Colon (tissue), 2 donors: ENCODE data around the gene PIEZO1.

ENCODE experiments used
- FAIRE-seq: peaks from 2 replicates; lab custom pipeline; 2012; peaks lifted over from hg19 to GRCh38; lab: Jason Lieb, UNC
- donor health status: control.
- donor health status: control.

PIEZO1 gene

DNA sequence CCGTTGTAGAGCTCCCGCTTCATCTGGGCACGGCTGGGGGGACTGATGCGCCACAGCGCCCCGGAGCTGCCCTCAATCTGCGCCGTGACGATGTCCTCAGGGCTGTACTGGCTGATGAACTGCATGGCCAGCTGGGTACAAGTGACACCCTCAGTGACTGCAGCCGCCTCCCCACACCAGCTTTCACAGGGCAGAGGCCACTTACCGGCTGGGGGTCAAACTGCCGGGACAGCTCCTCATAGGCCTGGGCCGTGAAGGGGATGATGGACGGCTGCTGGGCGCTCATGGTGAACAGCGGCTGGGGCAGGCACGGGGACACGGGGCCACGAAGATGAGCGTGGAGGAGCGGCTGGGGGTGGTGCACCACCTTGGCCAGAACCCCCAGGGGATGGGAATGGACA, 68.4 kb downstream of the PIEZO1 start:
- no peak for FAIRE-seq

DNA sequence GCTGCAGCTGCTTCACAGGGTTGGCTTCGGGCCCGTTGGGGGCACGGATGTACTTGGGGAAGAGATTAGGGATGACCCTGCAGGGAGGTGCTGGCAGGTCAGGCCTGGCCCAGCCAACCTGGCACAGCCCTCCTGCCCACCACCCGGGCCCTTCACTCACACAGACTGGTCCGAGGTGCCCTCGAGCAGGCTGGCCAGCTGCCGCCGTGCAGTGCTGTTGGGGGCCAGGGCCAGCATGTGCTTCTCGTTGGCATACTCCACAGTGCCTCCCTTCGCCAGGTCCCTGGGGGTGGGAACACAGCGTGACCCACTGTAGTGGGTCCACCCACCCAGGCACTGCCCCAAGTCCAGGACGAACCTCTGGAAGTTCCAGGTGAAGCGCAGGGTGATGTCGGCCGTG, 68.8 kb downstream of the PIEZO1 start:
- no peak for FAIRE-seq

GRCh38 chr16:88715312-88716190, 69.5 kb downstream of the PIEZO1 start:
- no peak for FAIRE-seq

DNA sequence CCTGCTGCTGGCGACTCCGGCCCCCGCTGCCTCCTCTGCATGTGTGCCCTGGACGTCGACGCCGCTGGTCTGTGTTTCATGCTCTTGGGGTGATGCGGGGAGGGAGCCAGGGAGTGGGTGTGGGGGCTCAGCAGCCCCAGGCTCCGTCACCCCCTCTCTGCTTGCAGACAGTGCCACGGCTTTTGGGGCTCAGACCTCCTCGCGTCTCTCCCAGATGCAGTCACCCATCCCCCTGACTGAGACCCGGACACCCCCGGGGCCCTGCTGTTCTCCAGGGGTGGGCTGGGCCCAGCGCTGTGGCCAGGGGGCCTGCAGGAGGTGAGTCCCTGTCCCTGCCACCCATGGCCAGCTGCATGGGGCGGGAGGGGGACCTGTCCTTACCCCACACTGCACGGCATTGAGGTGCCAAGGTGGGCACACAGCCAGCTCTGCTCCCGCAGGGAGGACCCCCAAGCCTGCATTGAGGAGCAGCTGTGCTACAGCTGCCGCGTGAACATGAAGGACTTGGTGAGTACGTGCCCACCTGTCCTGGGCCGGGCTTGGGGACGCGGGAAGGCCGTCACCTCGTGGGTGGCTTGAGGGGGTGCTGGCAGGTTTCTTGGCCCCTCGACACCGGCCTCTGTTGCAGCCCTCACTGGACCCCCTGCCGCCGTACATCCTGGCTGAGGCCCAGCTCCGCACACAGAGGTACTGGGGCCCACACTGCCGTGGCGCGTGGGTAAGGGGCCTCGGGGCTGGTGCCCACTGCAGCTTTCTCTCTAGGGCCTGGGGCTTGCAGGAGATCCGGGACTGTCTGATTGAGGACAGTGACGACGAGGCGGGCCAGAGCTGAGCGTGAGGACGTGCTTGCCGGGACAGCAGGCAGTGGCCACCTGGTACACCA, 70.4 kb downstream of the PIEZO1 start:
- FAIRE-seq = no peak

DNA sequence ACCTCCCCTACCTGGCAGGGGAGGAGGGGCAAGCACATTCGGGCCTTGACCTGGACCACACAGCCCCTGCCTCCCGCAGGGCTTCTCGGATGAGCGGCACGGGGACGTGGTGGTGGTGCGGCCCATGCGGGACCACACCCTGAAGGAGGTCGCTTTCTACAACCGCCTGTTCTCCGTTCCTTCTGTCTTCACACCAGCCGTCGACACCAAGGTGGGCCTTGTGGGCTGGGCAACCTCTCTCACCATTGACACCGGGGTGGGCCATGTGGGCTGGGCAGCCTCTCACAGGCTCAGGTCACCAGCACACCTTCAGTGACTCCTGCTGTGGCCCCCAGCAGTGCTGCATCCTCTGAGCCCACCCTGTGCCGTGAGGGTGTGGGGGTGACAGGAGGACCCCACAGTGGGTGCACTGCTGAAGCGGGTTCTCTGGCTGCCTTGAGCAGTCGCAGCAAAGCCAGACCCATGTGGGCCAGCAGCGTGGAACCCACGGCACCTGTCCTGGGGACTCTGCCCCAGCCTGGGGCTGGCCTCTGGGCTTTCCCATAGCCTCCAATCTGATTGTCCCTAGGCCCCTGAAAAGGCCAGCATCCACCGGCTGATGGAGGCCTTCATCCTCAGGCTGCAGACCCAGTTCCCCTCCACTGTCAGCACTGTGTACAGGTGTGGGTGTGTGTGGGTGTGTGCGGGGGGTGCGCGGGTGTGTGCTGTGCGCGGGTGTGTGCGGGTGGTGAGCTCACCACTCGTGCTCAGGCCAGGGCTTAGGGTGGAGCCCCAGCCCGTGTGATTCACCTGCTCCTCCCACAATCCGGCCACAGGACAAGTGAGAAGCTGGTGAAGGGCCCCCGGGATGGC, 71.2 kb downstream of the PIEZO1 start:
- no peak for FAIRE-seq

DNA sequence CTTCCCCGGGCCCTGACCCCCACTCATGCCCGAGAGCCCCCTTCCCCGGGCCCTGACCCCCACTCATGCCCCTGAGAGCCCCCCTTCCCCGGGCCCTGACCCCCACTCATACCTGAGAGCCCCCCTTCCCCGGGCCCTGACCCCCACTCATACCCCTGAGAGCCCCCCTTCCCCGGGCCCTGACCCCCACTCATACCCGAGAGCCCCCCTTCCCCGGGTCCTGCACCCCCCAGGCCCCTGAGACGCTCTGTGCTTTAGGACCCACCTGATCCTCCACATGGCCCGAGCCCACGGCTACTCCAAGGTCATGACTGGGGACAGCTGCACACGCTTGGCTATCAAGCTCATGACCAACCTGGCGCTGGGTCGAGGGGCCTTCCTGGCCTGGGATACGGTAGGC, 72.0 kb downstream of the PIEZO1 start:
- no peak for FAIRE-seq

DNA sequence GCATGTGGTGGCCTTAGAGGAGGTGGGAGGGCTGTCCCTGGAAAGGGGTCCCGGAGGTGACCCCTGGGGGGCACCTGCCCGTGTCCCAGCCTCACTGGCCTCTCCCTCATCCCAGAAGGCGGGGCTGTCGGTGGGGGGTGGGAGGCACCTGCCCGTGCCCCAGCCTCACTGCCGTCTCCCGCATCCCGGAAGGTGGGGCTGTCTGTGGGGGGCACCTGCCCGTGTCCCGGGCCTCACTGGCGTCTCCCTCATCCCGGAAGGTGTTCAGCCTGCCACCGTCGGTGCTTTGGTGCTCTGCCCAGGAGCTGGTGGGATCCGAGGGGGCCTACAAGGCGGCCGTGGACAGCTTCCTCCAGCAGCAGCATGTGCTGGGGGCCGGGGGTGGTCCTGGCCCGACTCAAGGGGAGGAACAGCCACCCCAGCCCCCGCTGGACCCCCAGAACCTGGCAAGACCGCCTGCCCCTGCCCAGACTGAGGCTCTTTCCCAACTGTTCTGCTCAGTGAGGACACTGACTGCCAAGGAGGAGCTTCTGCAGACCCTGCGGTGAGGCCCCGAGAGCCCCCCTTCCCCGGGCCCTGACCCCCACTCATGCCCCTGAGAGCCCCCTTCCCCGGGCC, 72.5 kb downstream of the PIEZO1 start:
- FAIRE-seq = no peak

- FAIRE-seq = no peak
These were observed 73.2 kb downstream of the PIEZO1 start for GRCh38 chr16:88711750-88712340.

DNA sequence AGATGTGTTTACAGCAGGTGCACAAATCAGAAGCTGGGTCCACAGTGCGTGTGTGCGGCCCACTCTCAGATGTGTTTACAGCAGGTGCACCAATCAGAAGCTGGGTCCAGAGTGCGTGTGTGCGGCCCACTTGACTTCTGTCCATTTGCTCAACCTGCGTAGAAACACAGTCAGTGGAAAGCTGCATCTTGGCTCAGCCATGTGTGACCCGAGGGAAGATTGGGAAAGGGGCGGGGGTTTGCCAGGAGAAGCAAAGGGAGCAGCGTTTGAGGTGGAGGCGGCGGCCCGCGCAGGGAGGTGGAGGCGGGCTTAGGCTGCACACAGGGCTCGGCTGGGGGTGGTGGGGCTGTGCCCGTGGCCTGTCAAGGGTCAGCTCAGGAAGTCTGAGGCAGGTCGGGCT, 74.5 kb downstream of the PIEZO1 start:
- no peak for FAIRE-seq

GRCh38 chr16:88706965-88707826, 77.8 kb downstream of the PIEZO1 start:
- no peak for FAIRE-seq

DNA sequence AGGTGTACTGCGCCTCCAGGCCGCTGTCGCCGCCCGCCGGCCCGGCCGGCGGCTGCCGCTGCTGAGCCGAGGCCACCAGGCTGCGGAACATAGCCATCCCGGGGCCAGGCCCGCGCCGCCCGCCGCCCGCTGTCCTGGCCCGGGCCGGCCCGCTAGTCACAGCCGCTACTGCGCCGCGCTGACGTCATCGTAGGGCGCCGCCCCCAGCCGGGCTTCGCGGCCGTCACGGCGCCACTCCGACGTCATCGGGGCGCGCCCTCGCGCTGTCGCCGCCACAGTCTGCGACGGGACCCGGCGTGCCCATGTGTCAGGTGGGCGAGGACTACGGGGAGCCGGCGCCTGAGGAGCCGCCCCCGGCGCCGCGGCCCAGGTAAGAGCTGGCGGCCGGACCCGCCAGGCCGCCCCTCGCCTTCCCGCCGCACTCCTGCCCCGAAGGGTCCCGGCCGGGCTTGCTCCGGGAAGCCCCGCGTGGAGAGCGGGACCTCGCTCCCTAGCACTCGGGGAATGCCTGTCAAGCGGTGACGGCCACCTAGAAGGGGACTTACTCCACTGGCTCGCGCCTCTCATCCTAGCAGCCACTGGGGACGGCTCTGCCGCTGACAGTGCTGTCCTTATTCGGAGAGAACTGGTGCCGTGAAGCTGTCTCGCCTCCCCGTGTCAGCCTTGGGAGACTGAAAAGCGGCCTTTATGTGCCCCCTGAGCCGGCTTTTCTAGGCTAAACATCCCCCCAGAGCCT, 78.6 kb downstream of the PIEZO1 start, which contains the start of the genes CTU2 and RNF166:
Gene CTU2, plus strand, starts transcription at position 275 of the 736 bp plus-strand sequence. Its CDS starts 28 bp downstream, at position 303.
Gene RNF166, minus strand, starts transcription at position 180 of the 736 bp plus-strand sequence. Its CDS starts 83 bp downstream, at position 97.
- no peak for FAIRE-seq

DNA sequence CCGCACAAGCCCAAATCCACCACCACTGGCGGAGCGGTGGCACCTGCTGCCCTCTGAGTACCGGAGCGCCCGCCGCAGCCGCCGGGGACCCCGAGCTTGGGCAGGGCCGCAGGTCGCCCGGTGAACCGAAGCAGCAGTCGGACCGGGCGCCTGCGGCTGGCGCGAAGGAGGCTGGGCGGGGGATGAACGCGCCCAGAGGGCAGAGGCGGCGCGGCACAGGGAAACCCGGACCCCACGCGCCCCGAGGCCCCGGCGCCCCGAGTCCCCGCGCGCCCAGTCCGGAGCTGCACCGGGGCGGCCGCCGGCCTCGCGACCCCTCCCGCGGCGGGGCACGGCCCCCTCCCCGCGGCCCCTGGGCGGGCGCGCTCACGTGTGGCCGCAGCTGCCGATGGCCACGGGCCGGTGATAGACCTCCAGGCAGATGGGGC, 79.2 kb downstream of the PIEZO1 start:
- no peak for FAIRE-seq

DNA sequence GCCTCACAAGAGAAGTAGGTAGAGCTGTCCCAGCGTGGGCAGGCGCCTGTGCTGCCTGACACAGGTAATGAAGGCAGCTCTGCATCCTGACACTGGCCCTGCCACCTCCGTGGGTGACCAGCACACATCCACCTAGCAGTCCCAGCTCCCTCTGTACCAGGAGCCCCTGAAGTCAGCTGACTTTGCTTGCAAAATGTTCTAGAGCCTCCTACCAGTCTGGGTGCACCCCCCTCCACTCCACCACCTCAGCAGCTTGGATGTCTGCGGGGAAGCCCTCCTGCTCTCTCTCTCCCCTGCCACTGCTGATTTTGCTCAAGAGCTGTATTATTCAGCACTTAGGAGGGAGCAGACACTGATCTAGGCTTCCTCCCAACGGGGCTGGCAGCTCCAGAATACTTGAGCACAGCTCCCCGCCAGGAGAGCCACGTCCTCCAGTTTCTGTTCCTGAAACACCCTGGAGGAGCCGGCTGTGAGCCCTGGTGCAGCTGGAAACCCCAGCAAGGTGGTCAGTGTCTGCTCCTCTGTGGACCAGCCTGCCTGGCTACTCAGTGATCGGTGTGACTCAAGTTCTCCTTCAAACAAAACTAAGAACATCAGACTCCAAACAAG, 79.8 kb downstream of the PIEZO1 start:
- no peak for FAIRE-seq

DNA sequence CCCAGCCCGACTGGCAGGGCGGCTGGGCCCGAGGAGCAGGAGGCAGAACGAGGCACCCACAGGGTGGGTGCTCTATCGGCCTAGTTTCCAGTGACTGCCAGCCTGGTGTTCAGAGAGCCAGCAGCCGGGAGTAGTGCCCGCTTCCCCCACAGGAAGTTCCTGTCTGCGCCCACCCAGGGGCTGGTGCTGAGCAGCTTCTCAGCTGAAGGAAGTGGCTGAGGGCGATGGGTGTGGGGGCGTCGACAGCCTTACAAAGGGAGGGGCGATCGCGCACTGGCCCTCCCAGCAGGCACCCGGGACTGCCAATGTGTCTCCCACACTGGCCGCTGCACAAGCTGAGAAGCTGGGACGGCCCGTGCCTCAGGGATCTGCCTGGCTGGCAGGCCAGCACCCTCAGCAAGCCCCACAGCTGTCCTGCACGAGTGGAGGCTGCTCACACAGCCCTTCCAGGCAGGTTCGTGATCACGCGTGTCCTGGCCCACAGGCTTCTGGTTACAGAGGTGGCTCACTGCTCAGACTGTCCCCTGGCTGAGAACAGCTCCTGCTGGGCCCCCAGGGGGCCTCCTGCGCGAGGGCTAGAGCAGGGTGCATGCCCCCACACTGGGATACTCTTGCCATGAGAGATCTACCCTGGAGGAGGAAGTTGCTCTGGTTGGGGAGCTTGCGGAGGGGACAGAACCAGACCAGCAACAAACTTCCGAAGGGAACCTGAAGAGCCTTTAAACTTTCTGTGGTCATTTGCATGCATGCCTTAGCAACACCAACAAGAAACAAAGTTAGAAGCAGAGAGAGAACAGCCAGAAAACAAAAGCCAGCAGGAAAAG, 81.3 kb downstream of the PIEZO1 start:
- FAIRE-seq = no peak

GRCh38 chr16:88702371-88703210, 82.4 kb downstream of the PIEZO1 start:
- no peak for FAIRE-seq

- no peak for FAIRE-seq
These were observed 83.2 kb downstream of the PIEZO1 start for GRCh38 chr16:88701581-88702370.
